HG03521 (cell line): Measurements from ENCODE around the gene U2AF1L4.
"Not testable (repeated sequence)": the region's sequence is repeated elsewhere in the genome, so short reads cannot be mapped to it uniquely, and the experiment has no call there.

ENCODE experiments used
- ATAC-seq: cut with Tn5 transposase; IDR thresholded peaks from one replicate; pipeline ENCODE4 v1.9.1; 2021; ENCODE audit warnings: mild to moderate bottlenecking, moderate library complexity; ENCODE audit not compliant: unreplicated experiment

The U2AF1L4 gene

DNA sequence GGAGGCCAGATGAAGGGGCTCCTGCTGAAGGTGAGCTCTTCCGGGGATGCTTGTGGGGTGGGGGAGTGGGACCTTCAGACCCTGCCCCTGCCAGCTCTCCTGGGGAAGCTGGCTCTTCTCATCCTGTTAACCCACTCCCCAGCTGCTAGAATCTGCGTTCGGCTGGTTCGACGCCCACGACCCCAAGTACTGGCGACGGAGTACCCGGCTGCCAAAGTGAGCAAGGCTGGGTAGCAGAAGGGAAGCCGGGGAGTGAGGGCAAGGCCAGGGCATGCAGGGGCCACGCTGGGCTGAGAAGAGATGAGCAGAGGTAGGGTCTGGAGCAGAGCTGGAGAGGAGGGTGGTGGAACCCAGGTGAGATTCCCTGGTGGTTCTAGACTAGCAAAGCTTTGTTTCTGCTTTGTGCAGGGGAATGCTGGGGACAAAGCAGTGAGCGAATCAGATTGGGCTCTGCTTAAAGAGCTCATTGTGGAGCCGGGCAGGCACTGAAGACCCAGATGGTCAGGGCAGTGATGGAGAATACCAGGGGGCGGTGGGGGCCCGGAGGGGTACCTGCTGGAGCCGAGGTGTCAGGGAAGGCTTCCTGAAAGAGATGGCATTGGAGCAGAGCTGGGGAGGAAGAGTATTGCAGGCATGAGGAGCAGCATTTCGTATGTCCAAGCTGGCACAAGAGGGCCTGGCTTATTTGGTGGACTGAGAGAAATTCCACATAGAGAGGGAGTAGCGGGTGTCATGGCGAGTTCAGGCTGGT, 17.1 kb downstream of the U2AF1L4 start:
- ATAC-seq: no peak

DNA sequence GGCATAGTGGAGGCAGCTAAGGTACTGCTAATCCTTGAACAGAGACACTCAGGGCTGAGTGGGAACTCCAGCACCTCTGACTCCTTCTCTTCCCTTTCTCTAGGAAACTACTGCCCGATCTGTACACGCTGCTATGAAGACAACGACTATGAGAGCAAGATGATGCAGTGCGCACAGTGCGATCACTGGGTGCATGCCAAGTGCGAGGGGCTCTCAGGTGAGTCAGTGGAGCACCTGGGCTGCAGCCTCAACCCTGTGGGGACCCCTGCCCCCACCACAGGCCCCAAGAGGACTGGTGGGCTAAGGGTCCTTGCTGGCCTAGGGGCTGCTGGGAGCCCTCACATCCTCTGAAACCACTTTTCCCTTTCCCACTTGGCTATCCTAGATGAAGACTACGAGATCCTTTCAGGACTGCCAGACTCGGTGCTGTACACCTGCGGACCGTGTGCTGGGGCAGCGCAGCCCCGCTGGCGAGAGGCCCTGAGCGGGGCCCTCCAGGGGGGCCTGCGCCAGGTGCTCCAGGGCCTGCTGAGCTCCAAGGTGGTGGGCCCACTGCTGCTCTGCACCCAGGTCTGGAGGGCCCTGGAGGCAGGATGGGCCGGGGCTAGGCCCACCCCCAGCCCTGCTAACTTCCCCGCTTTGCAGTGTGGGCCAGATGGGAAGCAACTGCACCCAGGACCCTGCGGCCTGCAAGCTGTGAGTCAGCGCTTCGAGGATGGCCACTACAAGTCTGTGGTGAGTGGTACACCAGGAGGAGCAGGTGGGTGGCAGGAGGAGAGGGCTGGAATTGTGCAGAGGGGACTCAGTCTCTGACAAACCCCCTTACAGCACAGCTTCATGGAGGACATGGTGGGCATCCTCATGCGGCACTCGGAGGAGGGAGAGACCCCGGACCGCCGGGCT, 17.9 kb downstream of the U2AF1L4 start:
- ATAC-seq: no peak

DNA sequence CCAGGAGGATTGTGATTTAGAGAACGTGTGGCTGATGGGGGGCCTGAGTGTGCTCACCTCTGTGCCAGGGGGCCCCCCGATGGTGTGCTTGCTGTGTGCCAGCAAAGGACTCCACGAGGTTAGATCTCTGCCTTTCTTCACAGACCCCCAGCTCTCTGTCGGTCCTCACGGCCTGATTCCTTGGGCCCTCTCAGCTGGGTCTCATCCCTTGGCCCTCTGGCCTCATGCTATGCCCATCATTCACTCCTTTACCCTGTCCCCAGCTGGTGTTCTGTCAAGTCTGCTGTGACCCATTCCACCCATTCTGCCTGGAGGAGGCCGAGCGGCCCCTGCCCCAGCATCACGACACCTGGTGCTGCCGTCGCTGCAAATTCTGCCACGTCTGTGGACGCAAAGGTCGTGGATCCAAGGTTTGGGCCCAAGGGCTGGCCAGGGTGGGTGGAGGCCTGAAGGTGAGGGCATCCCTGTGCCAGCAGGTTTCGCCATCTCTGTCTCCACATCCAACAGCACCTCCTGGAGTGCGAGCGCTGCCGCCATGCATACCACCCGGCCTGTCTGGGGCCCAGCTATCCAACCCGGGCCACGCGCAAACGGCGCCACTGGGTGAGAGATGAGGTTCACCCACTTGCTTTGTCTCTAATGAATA, 19.9 kb downstream of the U2AF1L4 start:
- ATAC-seq: no peak

DNA sequence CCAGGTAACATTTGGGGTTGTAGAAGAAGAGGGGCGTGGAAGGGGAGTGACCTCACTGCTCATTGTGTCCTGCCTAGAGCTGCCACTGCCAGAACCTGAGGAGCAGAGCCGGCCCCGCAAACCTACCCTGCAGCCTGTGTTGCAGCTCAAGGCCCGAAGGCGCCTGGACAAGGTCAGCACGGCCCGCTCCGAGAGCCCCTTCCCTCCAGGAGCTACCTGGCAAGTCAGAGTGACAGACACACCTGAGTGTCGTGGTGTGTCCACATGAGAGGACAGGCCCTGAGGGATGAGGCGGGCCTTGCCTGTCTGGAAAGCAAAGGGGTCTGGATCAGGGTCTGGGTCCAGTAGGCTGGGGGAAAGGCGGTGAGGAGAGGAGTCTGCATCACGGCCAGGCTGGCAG, 20.7 kb downstream of the U2AF1L4 start:
- no peak for ATAC-seq

DNA sequence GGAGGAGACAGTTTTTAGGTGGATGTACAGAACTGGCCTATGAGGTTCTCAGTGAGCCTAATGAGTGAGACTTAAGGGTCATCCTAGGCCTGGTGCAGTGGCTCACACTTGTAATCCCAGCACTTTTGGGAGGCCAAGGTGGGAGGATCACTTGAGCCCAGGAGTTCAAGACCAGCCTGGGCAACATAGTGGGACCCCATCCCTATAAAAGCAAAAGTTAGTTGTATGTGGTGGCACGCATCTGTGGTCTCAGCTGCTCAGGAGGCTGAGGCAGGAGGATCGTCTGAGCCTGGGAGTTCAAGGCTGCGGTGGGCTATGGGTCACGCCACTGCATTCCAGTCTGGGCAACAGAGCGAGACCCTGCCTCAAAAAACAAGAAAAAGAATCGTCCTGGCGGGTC, 21.1 kb downstream of the U2AF1L4 start:
- not testable (repeated sequence) for ATAC-seq

DNA sequence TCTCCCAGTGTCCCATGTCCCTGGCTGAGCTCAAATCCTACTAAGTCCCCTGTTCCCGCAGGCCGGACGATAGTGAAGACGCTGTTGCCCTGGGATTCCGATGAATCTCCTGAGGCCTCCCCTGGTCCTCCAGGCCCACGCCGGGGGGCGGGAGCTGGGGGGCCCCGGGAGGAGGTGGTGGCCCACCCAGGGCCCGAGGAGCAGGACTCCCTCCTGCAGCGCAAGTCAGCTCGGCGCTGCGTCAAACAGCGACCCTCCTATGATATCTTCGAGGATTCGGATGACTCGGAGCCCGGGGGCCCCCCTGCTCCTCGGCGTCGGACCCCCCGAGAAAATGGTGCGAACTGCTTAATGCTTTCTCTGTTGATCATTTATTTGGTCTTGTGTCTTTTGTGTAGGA, 21.5 kb downstream of the U2AF1L4 start:
- no peak for ATAC-seq

DNA sequence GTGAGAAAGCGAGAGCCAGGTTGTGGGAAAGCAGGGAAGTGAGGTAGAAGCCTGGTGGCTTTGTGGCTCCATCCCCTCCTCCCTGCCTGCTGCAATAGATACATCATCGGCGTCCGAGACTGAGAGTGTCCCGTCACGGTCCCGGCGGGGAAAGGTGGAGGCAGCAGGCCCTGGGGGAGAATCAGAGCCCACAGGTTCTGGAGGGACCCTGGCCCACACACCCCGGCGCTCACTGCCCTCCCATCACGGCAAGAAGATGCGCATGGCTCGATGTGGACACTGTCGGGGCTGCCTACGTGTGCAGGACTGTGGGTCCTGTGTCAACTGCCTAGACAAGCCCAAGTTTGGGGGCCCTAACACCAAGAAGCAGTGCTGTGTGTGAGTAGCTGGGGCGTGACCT, 22.3 kb downstream of the U2AF1L4 start:
- ATAC-seq: no peak

DNA sequence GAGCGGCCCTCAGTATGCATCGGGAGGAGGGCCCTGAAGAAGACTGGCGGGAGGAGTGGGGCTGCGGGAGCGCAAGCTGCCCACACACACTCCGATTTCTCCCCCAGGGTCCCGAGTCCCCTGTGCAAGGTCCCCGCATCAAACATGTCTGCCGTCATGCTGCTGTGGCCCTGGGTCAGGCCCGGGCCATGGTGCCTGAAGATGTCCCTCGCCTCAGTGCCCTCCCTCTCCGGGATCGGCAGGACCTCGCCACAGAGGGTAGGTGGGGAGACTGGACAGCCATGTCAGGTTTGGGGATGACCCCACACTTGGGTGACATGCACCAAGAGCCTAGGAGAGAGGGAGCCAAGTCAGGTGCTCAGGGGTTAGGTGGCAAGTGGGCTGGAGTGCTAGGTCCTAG, 22.8 kb downstream of the U2AF1L4 start:
- ATAC-seq: no peak

DNA sequence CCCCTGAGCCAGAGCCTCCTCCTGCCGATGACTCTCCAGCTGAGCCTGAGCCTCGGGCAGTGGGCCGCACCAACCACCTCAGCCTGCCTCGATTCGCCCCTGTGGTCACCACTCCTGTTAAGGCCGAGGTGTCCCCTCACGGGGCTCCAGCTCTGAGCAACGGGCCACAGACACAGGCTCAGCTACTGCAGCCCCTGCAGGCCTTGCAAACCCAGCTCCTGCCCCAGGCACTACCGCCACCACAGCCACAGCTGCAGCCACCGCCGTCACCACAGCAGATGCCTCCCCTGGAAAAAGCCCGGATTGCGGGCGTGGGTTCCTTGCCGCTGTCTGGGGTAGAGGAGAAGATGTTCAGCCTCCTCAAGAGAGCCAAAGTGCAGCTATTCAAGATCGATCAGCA, 23.8 kb downstream of the U2AF1L4 start:
- ATAC-seq: no peak

DNA sequence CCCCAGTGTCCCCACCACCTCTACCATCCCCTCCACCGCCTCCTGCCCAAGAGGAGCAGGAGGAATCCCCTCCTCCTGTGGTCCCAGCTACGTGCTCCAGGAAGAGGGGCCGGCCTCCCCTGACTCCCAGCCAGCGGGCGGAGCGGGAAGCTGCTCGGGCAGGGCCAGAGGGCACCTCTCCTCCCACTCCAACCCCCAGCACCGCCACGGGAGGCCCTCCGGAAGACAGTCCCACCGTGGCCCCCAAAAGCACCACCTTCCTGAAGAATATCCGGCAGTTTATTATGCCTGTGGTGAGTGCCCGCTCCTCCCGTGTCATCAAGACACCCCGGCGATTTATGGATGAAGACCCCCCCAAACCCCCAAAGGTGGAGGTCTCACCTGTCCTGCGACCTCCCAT, 24.6 kb downstream of the U2AF1L4 start:
- no peak for ATAC-seq

DNA sequence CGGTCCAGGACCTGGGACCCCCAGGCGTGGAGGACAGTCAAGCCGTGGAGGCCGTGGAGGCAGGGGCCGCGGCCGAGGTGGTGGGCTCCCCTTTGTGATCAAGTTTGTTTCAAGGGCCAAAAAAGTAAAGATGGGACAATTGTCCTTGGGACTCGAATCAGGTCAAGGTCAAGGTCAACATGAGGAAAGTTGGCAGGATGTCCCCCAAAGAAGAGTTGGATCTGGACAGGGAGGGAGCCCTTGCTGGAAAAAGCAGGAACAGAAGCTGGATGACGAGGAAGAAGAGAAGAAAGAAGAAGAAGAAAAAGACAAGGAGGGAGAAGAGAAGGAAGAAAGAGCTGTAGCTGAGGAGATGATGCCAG, 25.1 kb downstream of the U2AF1L4 start:
- no peak for ATAC-seq

DNA sequence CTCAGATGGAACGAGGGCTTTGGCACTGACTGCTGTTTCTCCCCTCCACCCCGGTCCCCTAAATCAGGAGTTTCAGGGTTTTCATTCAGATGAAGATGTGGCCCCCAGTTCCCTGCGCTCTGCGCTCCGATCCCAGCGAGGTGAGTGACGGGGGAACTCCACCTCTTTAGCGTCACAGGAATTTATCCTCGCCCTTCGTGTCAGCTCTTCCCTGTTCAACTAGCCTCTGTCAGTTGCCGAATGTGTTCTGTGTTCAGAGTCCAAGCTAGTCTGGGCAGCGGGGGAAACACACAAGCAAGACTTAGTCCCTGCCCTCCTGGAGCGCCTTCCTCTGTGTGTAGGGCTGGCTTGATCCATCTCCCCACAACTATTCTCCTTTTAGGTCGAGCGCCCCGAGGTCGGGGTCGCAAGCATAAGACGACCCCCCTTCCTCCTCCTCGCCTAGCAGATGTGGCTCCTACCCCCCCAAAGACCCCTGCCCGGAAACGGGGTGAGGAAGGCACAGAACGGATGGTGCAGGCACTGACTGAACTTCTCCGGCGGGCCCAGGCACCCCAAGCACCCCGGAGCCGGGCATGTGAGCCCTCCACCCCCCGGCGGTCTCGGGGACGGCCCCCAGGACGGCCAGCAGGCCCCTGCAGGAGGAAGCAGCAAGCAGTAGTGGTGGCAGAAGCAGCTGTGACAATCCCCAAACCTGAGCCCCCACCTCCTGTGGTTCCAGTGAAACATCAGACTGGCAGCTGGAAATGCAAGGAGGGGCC, 25.6 kb downstream of the U2AF1L4 start:
- no peak for ATAC-seq

DNA sequence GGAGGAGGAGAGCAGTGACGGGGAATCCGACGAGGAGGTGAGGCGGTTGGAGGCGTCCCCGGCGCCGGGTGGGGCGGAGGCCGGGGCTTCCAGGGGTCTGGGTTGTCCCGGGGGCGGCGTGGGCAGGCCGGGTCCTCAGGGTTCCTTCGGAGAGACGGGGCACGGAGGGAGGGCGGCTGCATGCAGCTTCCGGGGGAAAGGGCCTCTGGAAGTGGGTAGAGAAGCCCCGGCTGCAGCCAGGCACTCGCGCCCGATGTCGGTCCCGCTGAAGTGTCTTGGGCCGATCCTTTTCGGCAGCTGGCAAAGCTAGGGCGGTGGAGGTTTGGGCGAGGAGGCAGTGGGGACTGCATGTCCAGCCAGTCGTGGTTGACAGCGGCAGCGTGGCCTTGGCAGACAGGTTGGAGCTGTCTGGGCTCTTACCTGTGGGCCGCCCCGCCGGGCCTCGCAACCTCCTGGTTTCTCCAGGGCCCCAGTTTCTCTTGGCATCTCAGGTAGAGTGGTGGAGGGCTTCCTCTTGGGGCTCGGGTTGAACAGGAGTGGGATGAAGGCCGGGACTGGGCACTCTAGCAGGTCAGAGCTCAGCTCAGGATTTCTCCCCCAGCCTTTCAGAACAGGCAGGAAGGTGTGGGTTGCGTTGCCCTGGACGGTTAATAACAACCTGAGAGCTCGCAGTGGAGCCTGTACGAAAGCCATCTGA, 26.7 kb downstream of the U2AF1L4 start:
- peak; percentile 9 for ATAC-seq

DNA sequence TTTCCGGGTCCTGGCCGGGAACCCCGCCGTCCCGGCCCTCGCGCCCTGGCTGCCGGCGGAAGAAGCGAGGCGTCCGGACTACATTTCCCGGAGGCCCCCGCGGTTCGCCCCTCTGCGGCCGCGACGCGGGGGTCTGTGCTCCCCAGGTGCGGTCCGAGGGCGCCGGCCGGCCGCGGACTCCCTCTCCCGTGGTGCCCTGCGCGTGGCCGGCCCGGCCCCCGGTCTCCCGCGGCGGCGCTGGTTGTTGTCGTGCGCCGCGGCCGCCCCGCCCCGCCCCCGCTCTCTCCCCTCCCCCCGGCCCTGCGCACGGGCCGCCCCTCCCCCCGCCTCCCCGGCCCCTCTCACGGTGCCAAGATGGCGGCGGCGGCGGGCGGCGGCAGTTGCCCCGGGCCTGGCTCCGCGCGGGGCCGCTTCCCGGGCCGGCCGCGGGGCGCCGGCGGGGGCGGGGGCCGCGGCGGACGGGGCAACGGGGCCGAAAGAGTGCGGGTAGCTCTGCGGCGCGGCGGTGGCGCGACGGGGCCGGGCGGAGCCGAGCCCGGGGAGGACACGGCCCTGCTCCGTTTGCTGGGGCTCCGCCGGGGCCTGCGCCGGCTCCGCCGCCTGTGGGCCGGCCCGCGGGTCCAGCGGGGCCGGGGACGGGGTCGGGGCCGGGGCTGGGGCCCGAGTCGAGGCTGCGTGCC, 27.4 kb downstream of the U2AF1L4 start, which contains the start of gene KMT2B:
Gene KMT2B, plus strand, starts transcription at position 339 of the 680 bp plus-strand sequence. Its CDS starts 16 bp downstream, at position 355.
- ATAC-seq: peak; percentile 47

DNA sequence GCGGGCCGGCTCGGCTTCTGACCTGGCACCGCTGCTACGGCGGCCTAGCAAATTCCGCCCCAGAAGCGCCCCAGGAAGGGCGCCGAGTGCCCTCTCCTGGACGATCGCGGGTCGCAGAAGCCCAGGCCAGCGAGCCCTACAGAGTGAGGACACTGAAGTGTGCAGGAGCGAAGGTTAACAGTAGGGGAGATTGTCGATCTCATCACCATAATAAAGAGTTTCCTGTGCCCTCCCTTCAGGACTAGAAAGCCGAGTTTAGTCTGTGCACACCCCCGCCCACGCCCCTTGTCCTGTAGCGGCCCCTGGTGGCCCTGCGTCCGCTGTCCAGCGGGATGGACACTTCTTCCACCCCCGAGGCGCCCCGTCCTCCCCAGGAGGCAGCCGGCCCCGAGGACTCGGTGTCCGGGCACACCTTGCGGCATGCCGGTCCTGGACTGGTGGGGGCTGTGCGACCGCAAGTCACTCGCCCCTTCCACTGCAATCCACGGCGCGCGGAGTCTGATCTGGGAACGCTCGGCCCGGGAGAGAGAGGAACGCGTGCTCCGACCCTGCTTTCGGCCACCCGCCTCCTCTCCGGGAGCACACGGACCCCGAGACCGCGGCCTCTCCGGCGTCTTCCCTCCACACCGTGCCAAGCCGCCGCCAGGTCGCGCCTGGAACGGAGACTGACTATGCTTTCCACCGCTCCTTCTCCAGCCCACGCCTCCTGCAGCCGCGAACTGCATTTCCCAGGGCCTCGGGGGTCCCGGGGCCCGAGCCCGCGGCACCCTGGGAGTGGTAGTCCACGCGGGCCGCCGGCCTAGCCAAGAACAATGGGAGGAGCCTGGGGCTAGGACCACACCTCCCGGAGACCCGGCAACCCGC, 28.2 kb downstream of the U2AF1L4 start:
- peak; percentile 62 for ATAC-seq

DNA sequence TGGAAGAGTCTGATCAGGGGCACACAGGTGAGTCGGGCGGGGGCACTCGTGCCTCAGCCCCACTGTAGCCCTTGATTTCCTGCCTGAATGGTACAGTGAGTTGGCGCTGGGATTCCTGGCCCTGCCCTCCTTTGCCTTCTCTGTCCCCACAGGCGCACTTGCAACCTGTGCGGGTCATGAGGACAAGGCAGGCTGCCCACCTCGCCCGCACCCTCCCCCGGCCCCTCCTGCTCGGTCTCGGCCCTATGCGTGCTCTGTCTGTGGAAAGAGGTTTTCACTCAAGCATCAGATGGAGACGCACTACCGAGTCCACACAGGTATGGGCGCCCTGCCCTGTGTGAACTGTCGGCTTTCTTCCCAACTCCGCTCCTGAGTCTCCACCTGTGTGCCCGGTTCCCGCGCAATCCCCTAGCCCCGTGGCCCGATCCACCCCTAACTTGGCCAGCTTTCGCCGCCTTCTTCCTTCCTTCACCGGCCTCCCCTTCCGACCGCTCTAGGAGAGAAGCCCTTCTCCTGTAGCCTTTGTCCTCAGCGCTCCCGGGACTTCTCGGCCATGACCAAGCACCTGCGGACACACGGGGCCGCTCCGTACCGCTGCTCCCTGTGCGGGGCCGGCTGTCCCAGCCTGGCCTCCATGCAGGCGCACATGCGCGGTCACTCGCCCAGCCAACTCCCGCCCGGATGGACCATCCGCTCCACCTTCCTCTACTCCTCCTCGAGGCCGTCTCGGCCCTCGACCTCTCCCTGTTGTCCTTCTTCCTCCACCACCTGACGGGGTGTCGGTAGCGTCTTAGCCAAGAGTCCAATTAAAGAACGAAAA, 29.0 kb downstream of the U2AF1L4 start:
- no peak for ATAC-seq

DNA sequence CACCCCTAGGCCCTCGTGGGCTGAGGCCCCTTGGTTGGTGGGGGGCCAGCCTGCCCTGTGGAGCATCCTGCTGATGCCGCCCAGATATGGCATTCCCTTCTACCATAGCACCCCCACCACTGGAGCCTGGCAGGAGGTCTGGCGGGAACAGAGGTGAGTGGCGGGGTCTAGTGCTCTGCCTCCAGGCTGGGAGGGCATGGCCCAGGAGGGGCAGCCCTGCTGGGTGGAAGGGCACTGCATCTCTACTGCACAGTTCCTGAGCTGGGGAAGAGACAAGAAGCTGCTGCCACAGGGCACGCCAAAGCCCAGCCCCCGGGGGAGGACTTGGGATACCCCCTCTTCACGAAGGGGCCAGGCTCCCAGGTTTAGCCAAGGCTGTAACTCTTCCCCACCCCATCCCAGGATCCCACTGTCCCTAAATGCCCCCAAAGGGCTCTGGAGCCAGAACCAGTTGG, 29.8 kb downstream of the U2AF1L4 start:
- ATAC-seq: no peak
